Stromal cell of bone marrow (primary cell): ENCODE data around the gene C16orf54.
"Not testable (repeated sequence)": the region's sequence is repeated elsewhere in the genome, so short reads cannot be mapped to it uniquely, and the experiment has no call there.

Experiments used
- DNase-seq: peaks from one replicate; pipeline ENCODE4 v3.0.0-alpha.2; 2012; ENCODE audit warnings: low read depth

The C16orf54 gene

GRCh38 chr16:29745853-29746345, at the start of gene C16orf54:
Gene C16orf54 (minus strand): TSS chr16:29745990. CDS start chr16:29744951, 1,039 bp downstream.
- DNase-seq: no peak

- DNase-seq: no peak
These were observed 48.5 kb upstream of the C16orf54 start for GRCh38 chr16:29794231-29794710.

- not testable (repeated sequence) for DNase-seq
These were observed 47.4 kb upstream of the C16orf54 start for GRCh38 chr16:29793153-29793552.

- DNase-seq: no peak
These were observed 46.3 kb upstream of the C16orf54 start for GRCh38 chr16:29791845-29792807.

- no peak for DNase-seq
These were observed 45.4 kb upstream of the C16orf54 start for GRCh38 chr16:29790949-29791844.

- peak; percentile 96 for DNase-seq
These were observed 44.6 kb upstream of the C16orf54 start, which contains the start of gene KIF22 for GRCh38 chr16:29790183-29790948. Gene KIF22 (plus strand): TSS chr16:29790751. CDS start chr16:29790760, 9 bp downstream.

- no peak for DNase-seq
These were observed 44.0 kb upstream of the C16orf54 start for GRCh38 chr16:29789775-29790182.

- not testable (repeated sequence) for DNase-seq
These were observed 41.4 kb upstream of the C16orf54 start for GRCh38 chr16:29787155-29787554.

GRCh38 chr16:29784901-29785500, 39.2 kb upstream of the C16orf54 start:
- DNase-seq: no peak

- no peak for DNase-seq
These were observed 38.4 kb upstream of the C16orf54 start for GRCh38 chr16:29784157-29784556.

- DNase-seq: not testable (repeated sequence)
These were observed 37.5 kb upstream of the C16orf54 start for GRCh38 chr16:29783094-29783953.

- DNase-seq: no peak
These were observed 33.7 kb upstream of the C16orf54 start for GRCh38 chr16:29779474-29779873.

- no peak for DNase-seq
These were observed 32.0 kb upstream of the C16orf54 start, which contains the start of gene ZG16 for GRCh38 chr16:29777576-29778350. Gene ZG16 (plus strand): TSS chr16:29778256. CDS start chr16:29779267, 1,011 bp downstream.

GRCh38 chr16:29775742-29776408, 30.1 kb upstream of the C16orf54 start:
- DNase-seq: no peak

- no peak for DNase-seq
These were observed 28.9 kb upstream of the C16orf54 start for GRCh38 chr16:29774730-29775129.

- DNase-seq: not testable (repeated sequence)
These were observed 26.5 kb upstream of the C16orf54 start for GRCh38 chr16:29772330-29772729.

GRCh38 chr16:29770250-29770929, 24.6 kb upstream of the C16orf54 start:
- DNase-seq: no peak

GRCh38 chr16:29769507-29769906, 23.7 kb upstream of the C16orf54 start:
- no peak for DNase-seq
